ENCODE measurements around the gene DOC2A.

GRCh38 chr16:29977063-29977825 lies 33.6 kb downstream of the DOC2A start:
- TF ChIP-seq EP300 (IDR thresholded peaks at IDR 0.05; ENCODE audit: low read length): no peak
- TF ChIP-seq MAFG (tag; conservative IDR thresholded peaks at IDR 0.05): no peak
- no peak for TF ChIP-seq ARHGAP35 (IDR thresholded peaks at IDR 0.05; ENCODE audit: partially characterized antibody)
- no peak for TF ChIP-seq BCLAF1 (IDR thresholded peaks at IDR 0.05; ENCODE audit: borderline replicate concordance in 1 of 2, control insufficient read depth in 1 of 2, low read depth in 2 of 2, low read length in 1 of 2)
